Osteocyte (in vitro differentiated cells): ENCODE results near the gene CST5. TPM values are rescaled to one million over a fixed set of nuclear protein-coding genes. Genes with fewer than 3 reads are reported as not detected.

Source experiments
- DNase-seq: peaks from one replicate; pipeline ENCODE4 v3.0.0; 2021; ENCODE audit warnings: mixed read lengths; ENCODE audit not compliant: unreplicated experiment; ENCODE audit errors: extremely low spot score
- H3K27ac Mint-ChIP-seq: one replicate; pipeline ENCODE4 v1.8.0; 2021; ENCODE audit warnings: mild to moderate bottlenecking, mixed read lengths; ENCODE audit not compliant: unreplicated experiment
- H3K27me3 Mint-ChIP-seq: one replicate; pipeline ENCODE4 v1.8.0; 2021; ENCODE audit warnings: mixed read lengths; ENCODE audit not compliant: unreplicated experiment
- H3K36me3 Mint-ChIP-seq: one replicate; pipeline ENCODE4 v1.8.0; 2021; ENCODE audit warnings: mixed read lengths; ENCODE audit not compliant: unreplicated experiment
- H3K4me1 Mint-ChIP-seq: one replicate; pipeline ENCODE4 v1.8.0; 2021; ENCODE audit warnings: mixed read lengths; ENCODE audit not compliant: unreplicated experiment
- H3K4me3 Mint-ChIP-seq: one replicate; pipeline ENCODE4 v1.8.0; 2021; ENCODE audit warnings: mild to moderate bottlenecking, moderate library complexity, mixed read lengths; ENCODE audit not compliant: unreplicated experiment
- H3K9me3 Mint-ChIP-seq: one replicate; pipeline ENCODE4 v1.8.0; 2021; ENCODE audit warnings: mixed read lengths; ENCODE audit not compliant: unreplicated experiment
- CTCF ChIP-seq: fragments of 200-600 bp; sonication (generic); IDR thresholded peaks from 2 replicates; pipeline ENCODE4 v1.5.0; 2021; ENCODE audit warnings: antibody characterized with exemption, mild to moderate bottlenecking, moderate library complexity
- total RNA-seq: library from RNA; stranded (reverse); gene quantifications from 2 replicates; pipeline ENCODE4 v1.2.1, GENCODE V29; 2021

CST5 gene
- total RNA-seq, 1 donor from 2014 or later, result not detected

- Mint-ChIP-seq H3K27me3 (no peaks in the 10 kb centered on the region), H3K27ac (no peak overlapping the region), H3K9me3 (no peaks in the 10 kb centered on the region), H3K4me3 (no peak overlapping the region), H3K36me3 (no peaks in the 10 kb centered on the region), H3K4me1 (no peaks in the 10 kb centered on the region)
- no peak for DNase-seq
- no peak for TF ChIP-seq CTCF
Measured at GRCh38 chr20:23887856-23888255, 8.3 kb upstream of the CST5 start.

GRCh38 chr20:23884771-23885162, 5.2 kb upstream of the CST5 start:
- no peak for DNase-seq
- H3K27me3 Mint-ChIP-seq, result no peaks in the 10 kb centered on the region
- H3K27ac Mint-ChIP-seq, result no peak overlapping the region
- H3K4me3 Mint-ChIP-seq, result no peak overlapping the region
- H3K4me1 Mint-ChIP-seq, result no peaks in the 10 kb centered on the region
- TF ChIP-seq CTCF, result no peak
- no peaks in the 10 kb centered on the region for H3K36me3 Mint-ChIP-seq
- H3K9me3 Mint-ChIP-seq, result no peaks in the 10 kb centered on the region

- H3K4me3 Mint-ChIP-seq, result no peak overlapping the region
- no peak for TF ChIP-seq CTCF
- no peak for DNase-seq
- no peaks in the 10 kb centered on the region for H3K4me1 Mint-ChIP-seq
- no peaks in the 10 kb centered on the region for H3K36me3 Mint-ChIP-seq
- H3K9me3 Mint-ChIP-seq, result no peaks in the 10 kb centered on the region
- no peak overlapping the region for H3K27ac Mint-ChIP-seq
- no peaks in the 10 kb centered on the region for H3K27me3 Mint-ChIP-seq
Measured at GRCh38 chr20:23884136-23884770, 4.7 kb upstream of the CST5 start.

GRCh38 chr20:23881371-23881770, 1.8 kb upstream of the CST5 start:
- H3K9me3 Mint-ChIP-seq, result no peaks in the 10 kb centered on the region
- H3K27me3 Mint-ChIP-seq, result no peaks in the 10 kb centered on the region
- DNase-seq, result no peak
- H3K4me3 Mint-ChIP-seq, result no peak overlapping the region
- no peak overlapping the region for H3K27ac Mint-ChIP-seq
- no peaks in the 10 kb centered on the region for H3K4me1 Mint-ChIP-seq
- TF ChIP-seq CTCF, result no peak
- no peaks in the 10 kb centered on the region for H3K36me3 Mint-ChIP-seq

- Mint-ChIP-seq H3K9me3 (no peaks in the 10 kb centered on the region), H3K4me3 (no peak overlapping the region), H3K36me3 (no peaks in the 10 kb centered on the region), H3K27me3 (no peaks in the 10 kb centered on the region), H3K4me1 (no peaks in the 10 kb centered on the region), H3K27ac (no peak overlapping the region)
- TF ChIP-seq CTCF, result no peak
- DNase-seq, result no peak
Measured at GRCh38 chr20:23880417-23880816, 869 bp upstream of the CST5 start.
